GM10266 (cell line): ENCODE data around the gene RYR3.

Experiments used
- DNase-seq: peaks from one replicate; pipeline ENCODE4 v3.0.0; 2012; ENCODE audit errors: extremely low spot score
- CTCF ChIP-seq: IDR thresholded peaks from 2 replicates; pipeline ENCODE4 v1.5.1; 2012; ENCODE audit warnings: mild to moderate bottlenecking, low read depth; ENCODE audit not compliant: control insufficient read depth, insufficient read depth; ENCODE audit errors: missing control alignments

The RYR3 gene

GRCh38 chr15:33310481-33311311, at the start of gene RYR3:
RYR3 (plus strand) TSS chr15:33310967; CDS start chr15:33311046, 79 bp downstream.
- no peak for DNase-seq
- no peak for TF ChIP-seq CTCF

- no peak for DNase-seq
- TF ChIP-seq CTCF = no peak
Observed at GRCh38 chr15:33262306-33262705, 48.5 kb upstream of the RYR3 start.

- TF ChIP-seq CTCF = no peak
- no peak for DNase-seq
Observed at GRCh38 chr15:33277689-33278088, 33.1 kb upstream of the RYR3 start.

- no peak for DNase-seq
- no peak for TF ChIP-seq CTCF
Observed at GRCh38 chr15:33278816-33279612, 31.8 kb upstream of the RYR3 start.

- no peak for DNase-seq
- no peak for TF ChIP-seq CTCF
Observed at GRCh38 chr15:33279613-33280205, 31.1 kb upstream of the RYR3 start.

- no peak for TF ChIP-seq CTCF
- DNase-seq = no peak
Observed at GRCh38 chr15:33282226-33283020, 28.3 kb upstream of the RYR3 start.
